ENCODE results near the gene MRPS15.

DNA sequence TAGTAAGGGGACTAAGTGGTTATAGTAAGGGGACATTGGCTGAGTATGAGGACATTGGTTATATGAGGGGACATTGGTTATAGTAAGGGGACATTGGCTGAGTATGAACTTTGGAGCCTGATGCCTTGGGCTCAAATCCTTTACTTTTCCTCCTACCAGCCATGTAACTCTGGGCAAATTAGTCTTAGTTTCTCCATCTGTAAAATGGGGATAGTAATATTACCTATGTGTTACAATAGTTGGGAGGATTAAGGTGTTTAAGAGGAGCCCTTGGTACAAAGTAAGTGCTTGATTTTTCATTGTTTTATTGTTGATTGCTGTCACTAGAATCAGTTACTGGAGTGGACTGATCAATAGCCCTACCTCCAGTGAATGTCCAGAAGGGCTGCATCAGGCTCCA, 16.7 kb downstream of the MRPS15 start:
- TF ChIP-seq CTCF (conservative IDR thresholded peaks at IDR 0.05 in 1 of 2, IDR thresholded peaks at IDR 0.05 in 1 of 2; ENCODE audit: extremely low read depth in 1 of 2, insufficient read depth in 1 of 2, low read depth in 1 of 2, low read length in 2 of 2) (no peak), EZH2 (IDR thresholded peaks at IDR 0.05; ENCODE audit: borderline replicate concordance, low read length) (no peak)

Data from mammary epithelial cell (primary cell).